Neural progenitor cell (in vitro differentiated cells): Measurements from ENCODE around the gene TMEM60. TPM values are rescaled to one million over a fixed set of nuclear protein-coding genes. Genes with fewer than 3 reads are reported as not detected.

Source experiments
- DNase-seq: peaks from one replicate; pipeline ENCODE4 v3.0.0-alpha.2; 2016; ENCODE audit warnings: low spot score
- H2AFZ ChIP-seq: fragments of 200-600 bp; sonication (generic); replicated peaks from 2 replicates; pipeline ENCODE4 v1.6.1; 2016; ENCODE audit warnings: antibody characterized with exemption
- H3F3A ChIP-seq: fragments of 200-600 bp; sonication (generic); 2 replicates; pipeline ENCODE4 v1.6.1; 2016; ENCODE audit warnings: antibody characterized with exemption, low read depth
- H3K27ac ChIP-seq: fragments of 200-600 bp; sonication (generic); 2 replicates; pipeline ENCODE4 v1.5.1; 2016; ENCODE audit warnings: mild to moderate bottlenecking
- H3K27me3 ChIP-seq: fragments of 200-600 bp; sonication (generic); 2 replicates; pipeline ENCODE4 v1.6.1; 2016; ENCODE audit warnings: mild to moderate bottlenecking, moderate library complexity
- H3K36me3 ChIP-seq: fragments of 200-600 bp; sonication (generic); 2 replicates; pipeline ENCODE4 v1.5.1; 2016
- H3K4me1 ChIP-seq: fragments of 200-600 bp; sonication (generic); 2 replicates; pipeline ENCODE4 v1.6.1; 2016; ENCODE audit warnings: mixed run types
- H3K4me2 ChIP-seq: fragments of 200-600 bp; sonication (generic); 2 replicates; pipeline ENCODE4 v1.6.1; 2016
- H3K4me3 ChIP-seq: fragments of 200-600 bp; sonication (generic); 2 replicates; pipeline ENCODE4 v1.5.1; 2016
- H3K79me2 ChIP-seq: fragments of 200-600 bp; sonication (generic); 2 replicates; pipeline ENCODE4 v1.6.1; 2016; ENCODE audit warnings: low read depth
- H3K9ac ChIP-seq: fragments of 200-600 bp; sonication (generic); 2 replicates; pipeline ENCODE4 v1.6.1; 2016
- H3K9me3 ChIP-seq: fragments of 200-600 bp; sonication (generic); 2 replicates; pipeline ENCODE4 v1.5.1; 2016; ENCODE audit warnings: low read depth
- H4K20me1 ChIP-seq: fragments of 200-600 bp; sonication (generic); 2 replicates; pipeline ENCODE4 v1.6.1; 2016; ENCODE audit warnings: low read depth
- H3K27ac Mint-ChIP-seq: 3 replicates; pipeline ENCODE4 v1.8.0; 2021; ENCODE audit warnings: mixed read lengths
- H3K27me3 Mint-ChIP-seq: 2 replicates; pipeline ENCODE4 v1.8.0; 2022; ENCODE audit warnings: low read depth, mild to moderate bottlenecking, inconsistent platforms, moderate library complexity, mixed read lengths; ENCODE audit not compliant: insufficient read depth
- H3K36me3 Mint-ChIP-seq: 3 replicates; pipeline ENCODE4 v1.8.0; 2021; ENCODE audit warnings: mixed read lengths
- H3K4me1 Mint-ChIP-seq: 3 replicates; pipeline ENCODE4 v1.8.0; 2021; ENCODE audit warnings: mixed read lengths
- H3K4me3 Mint-ChIP-seq: 3 replicates; pipeline ENCODE4 v1.8.0; 2021; ENCODE audit warnings: mild to moderate bottlenecking, moderate library complexity, mixed read lengths
- H3K9me3 Mint-ChIP-seq: 3 replicates; pipeline ENCODE4 v1.8.0; 2020; ENCODE audit warnings: mixed read lengths
- CTCF ChIP-seq: fragments of 200-600 bp; sonication (generic); IDR thresholded peaks from 2 replicates; pipeline ENCODE4 v1.5.1; 2017; ENCODE audit warnings: antibody characterized with exemption, mild to moderate bottlenecking
- EZH2 ChIP-seq: fragments of 200-600 bp; sonication (generic); IDR thresholded peaks from 2 replicates; pipeline ENCODE4 v1.6.1; 2017; ENCODE audit warnings: antibody characterized with exemption, mild to moderate bottlenecking, moderate library complexity
- EZH2phosphoT487 ChIP-seq: fragments of 200-600 bp; sonication (generic); IDR thresholded peaks from 2 replicates; pipeline ENCODE4 v1.6.1; 2017; ENCODE audit warnings: antibody characterized with exemption
- total RNA-seq: library from RNA; depleted of rRNA; stranded (reverse); fragments of >200 nt; gene quantifications from 2 replicates; pipeline ENCODE4 v1.2.3, GENCODE V29; 2015; ENCODE audit warnings: low replicate concordance

TMEM60 gene
- total RNA-seq, 1 donor from 2014 or later: 42.8 TPM

DNA sequence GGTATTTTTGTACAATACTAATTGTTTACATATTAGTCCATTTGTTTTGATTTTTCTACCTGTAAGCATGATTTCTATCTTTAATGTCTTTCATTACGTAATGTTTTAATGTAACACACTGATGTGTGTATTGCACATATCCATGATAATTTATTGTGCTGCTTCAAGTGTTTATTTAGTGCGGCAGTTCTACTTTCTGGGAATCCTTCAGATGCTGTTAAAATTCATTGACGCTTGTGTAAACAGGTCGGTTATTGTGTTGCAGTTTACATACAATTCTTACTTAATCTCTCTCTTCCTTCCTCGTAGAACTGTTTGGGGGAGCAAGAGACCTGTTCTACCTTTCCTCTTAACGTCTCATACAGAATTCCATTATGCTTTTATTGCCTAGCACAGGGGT, 6.9 kb downstream of the TMEM60 start:
- H3K27me3 Mint-ChIP-seq: no peaks in the 10 kb centered on the region
- peaks cover 18% of the 10 kb centered on the region for H3K36me3 Mint-ChIP-seq
- no peak overlapping the region for H3K9ac ChIP-seq
- H3K4me2 ChIP-seq: no peak overlapping the region
- DNase-seq: no peak
- TF ChIP-seq EZH2 (no peak), CTCF (no peak), EZH2phosphoT487 (no peak)
- no peaks in the 10 kb centered on the region for H3K36me3 ChIP-seq
- no peak overlapping the region for H3K27ac Mint-ChIP-seq
- peaks cover 1% of the 10 kb centered on the region for H3K4me1 Mint-ChIP-seq
- H3K9me3 ChIP-seq: no peaks in the 10 kb centered on the region
- no peak overlapping the region for H2AFZ ChIP-seq
- peaks cover 6% of the 10 kb centered on the region for H4K20me1 ChIP-seq
- H3K4me1 ChIP-seq: no peaks in the 10 kb centered on the region
- no peak overlapping the region for H3K27ac ChIP-seq
- no peaks in the 10 kb centered on the region for H3K27me3 ChIP-seq
- peaks cover 30% of the 10 kb centered on the region for H3K79me2 ChIP-seq
- H3K4me3 ChIP-seq: no peak overlapping the region
- no peaks in the 10 kb centered on the region for H3K9me3 Mint-ChIP-seq
- no peak overlapping the region for H3K4me3 Mint-ChIP-seq
- H3F3A ChIP-seq: peaks cover 9% of the 10 kb centered on the region

GRCh38 chr7:77788327-77788902, 9.8 kb downstream of the TMEM60 start:
- Histone ChIP-seq H3K36me3 (peaks cover under 1% of the 10 kb centered on the region), H3K4me2 (no peak overlapping the region), H3K27ac (no peak overlapping the region), H3K27me3 (no peaks in the 10 kb centered on the region), H3K9ac (no peak overlapping the region), H3K79me2 (peaks cover under 1% of the 10 kb centered on the region), H3K9me3 (no peaks in the 10 kb centered on the region), H3K4me1 (no peaks in the 10 kb centered on the region), H4K20me1 (peaks cover 6% of the 10 kb centered on the region), H3F3A (peaks cover 13% of the 10 kb centered on the region), H2AFZ (no peak overlapping the region), H3K4me3 (no peak overlapping the region)
- H3K36me3 Mint-ChIP-seq: peaks cover 23% of the 10 kb centered on the region
- H3K4me1 Mint-ChIP-seq: no peaks in the 10 kb centered on the region
- no peaks in the 10 kb centered on the region for H3K27me3 Mint-ChIP-seq
- DNase-seq: no peak
- H3K4me3 Mint-ChIP-seq: no peak overlapping the region
- H3K9me3 Mint-ChIP-seq: peaks cover 8% of the 10 kb centered on the region
- no peak for TF ChIP-seq EZH2
- TF ChIP-seq EZH2phosphoT487: no peak
- TF ChIP-seq CTCF: no peak
- no peak overlapping the region for H3K27ac Mint-ChIP-seq

GRCh38 chr7:77786741-77787140, 11.5 kb downstream of the TMEM60 start:
- H3K27me3 Mint-ChIP-seq: no peaks in the 10 kb centered on the region
- no peak overlapping the region for H3K27ac Mint-ChIP-seq
- Histone ChIP-seq H4K20me1 (peaks cover 2% of the 10 kb centered on the region), H3K9me3 (no peaks in the 10 kb centered on the region), H3K27ac (no peak overlapping the region), H2AFZ (no peak overlapping the region), H3K36me3 (peaks cover 3% of the 10 kb centered on the region), H3K9ac (no peak overlapping the region), H3K4me3 (no peak overlapping the region), H3K79me2 (no peaks in the 10 kb centered on the region), H3K27me3 (no peaks in the 10 kb centered on the region), H3K4me1 (no peaks in the 10 kb centered on the region), H3K4me2 (no peak overlapping the region), H3F3A (peaks cover 7% of the 10 kb centered on the region)
- no peaks in the 10 kb centered on the region for H3K4me1 Mint-ChIP-seq
- TF ChIP-seq CTCF: no peak
- TF ChIP-seq EZH2phosphoT487: no peak
- no peak for TF ChIP-seq EZH2
- peaks cover 8% of the 10 kb centered on the region for H3K9me3 Mint-ChIP-seq
- no peak overlapping the region for H3K4me3 Mint-ChIP-seq
- peaks cover 24% of the 10 kb centered on the region for H3K36me3 Mint-ChIP-seq
- no peak for DNase-seq
